Measurements from ENCODE around the gene GNA12.
A peak's percentile ranks its signal among the peaks of the same experiment; 100 is the strongest.

GNA12 gene

DNA sequence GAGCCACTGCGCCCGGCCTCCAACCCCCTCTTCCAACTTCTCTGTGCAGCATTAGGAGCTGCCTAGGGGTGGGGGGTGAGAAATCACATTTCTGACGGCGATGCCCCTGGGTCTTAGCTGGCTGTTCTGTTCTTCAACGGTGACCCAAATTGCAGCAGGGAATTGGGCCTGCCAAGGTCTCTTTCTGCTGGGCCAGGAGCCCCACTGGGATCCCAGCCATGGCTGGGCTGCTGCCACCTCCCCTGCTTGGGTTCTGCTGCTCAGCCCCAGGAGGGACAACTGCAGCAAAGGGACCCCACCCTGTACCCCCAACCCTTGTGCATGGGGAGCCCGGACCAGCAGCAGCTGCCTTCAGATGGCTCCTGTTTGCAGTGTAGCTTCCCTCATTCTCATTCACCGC lies 43.7 kb upstream of the GNA12 start:
- H3K9me2 ChIP-seq (replicated peaks; ENCODE audit: control insufficient read depth, low read length) = no peaks in the 10 kb centered on the region
- no peaks in the 10 kb centered on the region for H3K27me3 ChIP-seq (ENCODE audit: control insufficient read depth, low read length)
- H3K36me3 ChIP-seq (ENCODE audit: control insufficient read depth, low read length) = no peaks in the 10 kb centered on the region
- no peak overlapping the region for H3K4me3 ChIP-seq (ENCODE audit: low read length)
- no peak for TF ChIP-seq EZH2phosphoT487 (IDR thresholded peaks at IDR 0.05; ENCODE audit: borderline replicate concordance, low read length)
- TF ChIP-seq CTCF (IDR thresholded peaks at IDR 0.05; ENCODE audit: low read depth, low read length, poor library complexity, severe bottlenecking) = no peak
- H3K4me1 ChIP-seq (ENCODE audit: control insufficient read depth, low read length) = peaks cover 32% of the 10 kb centered on the region
- H3K9me3 ChIP-seq (ENCODE audit: control insufficient read depth, insufficient read depth, low read length) = no peaks in the 10 kb centered on the region
- no peaks in the 10 kb centered on the region for H3K79me2 ChIP-seq (ENCODE audit: control insufficient read depth, low read length)
- peaks cover 2% of the 10 kb centered on the region; the same call in 1 of the 2 replicates for H3F3A ChIP-seq (ENCODE audit: control insufficient read depth, insufficient read depth)
- no peak overlapping the region for H3K27ac ChIP-seq (ENCODE audit: low read depth, low read length)
- H4K20me1 ChIP-seq (ENCODE audit: control insufficient read depth, insufficient read depth, low read depth, low read length) = no peaks in the 10 kb centered on the region
- no peak overlapping the region for H3K4me2 ChIP-seq (ENCODE audit: low read length)

GRCh38 chr7:2886900-2887299 lies 42.8 kb upstream of the GNA12 start:
- no peaks in the 10 kb centered on the region for H3K36me3 ChIP-seq (ENCODE audit: control insufficient read depth, low read length)
- H3K27ac ChIP-seq (ENCODE audit: low read depth, low read length) = no peak overlapping the region
- no peak overlapping the region for H3K4me3 ChIP-seq (ENCODE audit: low read length)
- H3K9me3 ChIP-seq (ENCODE audit: control insufficient read depth, insufficient read depth, low read length) = no peaks in the 10 kb centered on the region
- H3K27me3 ChIP-seq (ENCODE audit: control insufficient read depth, low read length) = no peaks in the 10 kb centered on the region
- no peaks in the 10 kb centered on the region for H3F3A ChIP-seq (ENCODE audit: control insufficient read depth, insufficient read depth)
- peaks cover 23% of the 10 kb centered on the region for H3K4me1 ChIP-seq (ENCODE audit: control insufficient read depth, low read length)
- TF ChIP-seq EZH2phosphoT487 (IDR thresholded peaks at IDR 0.05; ENCODE audit: borderline replicate concordance, low read length) (no peak), CTCF (IDR thresholded peaks at IDR 0.05; ENCODE audit: low read depth, low read length, poor library complexity, severe bottlenecking) (peak; percentile 98)
- no peaks in the 10 kb centered on the region for H3K9me2 ChIP-seq (replicated peaks; ENCODE audit: control insufficient read depth, low read length)
- no peaks in the 10 kb centered on the region for H3K79me2 ChIP-seq (ENCODE audit: control insufficient read depth, low read length)
- no peaks in the 10 kb centered on the region for H4K20me1 ChIP-seq (ENCODE audit: control insufficient read depth, insufficient read depth, low read depth, low read length)
- H3K4me2 ChIP-seq (ENCODE audit: low read length) = no peak overlapping the region

DNA sequence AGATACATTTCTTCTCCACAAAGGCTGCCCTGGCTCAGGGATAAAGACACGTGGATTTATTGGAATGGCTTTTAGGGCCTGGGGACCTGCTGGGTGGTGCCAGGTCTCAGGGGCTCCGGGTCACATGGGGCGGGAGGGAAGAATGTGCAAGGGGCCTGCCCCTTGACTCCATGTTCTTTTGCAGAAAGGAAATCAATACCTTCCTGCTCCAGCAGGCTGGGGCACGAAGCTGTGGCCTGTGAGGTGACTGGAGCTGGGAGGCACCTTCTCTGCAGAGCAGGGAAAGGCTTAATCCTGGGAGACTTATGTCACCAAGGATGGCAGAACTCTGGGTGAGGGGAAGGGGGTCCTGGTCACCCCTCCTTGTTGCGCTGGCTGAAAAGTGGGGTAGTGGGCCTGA lies 42.3 kb upstream of the GNA12 start:
- Histone ChIP-seq H3F3A (ENCODE audit: control insufficient read depth, insufficient read depth) (no peaks in the 10 kb centered on the region), H3K27ac (ENCODE audit: low read depth, low read length) (no peak overlapping the region), H3K4me2 (ENCODE audit: low read length) (no peak overlapping the region), H3K9me3 (ENCODE audit: control insufficient read depth, insufficient read depth, low read length) (no peaks in the 10 kb centered on the region), H3K9me2 (replicated peaks; ENCODE audit: control insufficient read depth, low read length) (no peaks in the 10 kb centered on the region), H3K36me3 (ENCODE audit: control insufficient read depth, low read length) (no peaks in the 10 kb centered on the region), H3K79me2 (ENCODE audit: control insufficient read depth, low read length) (no peaks in the 10 kb centered on the region), H4K20me1 (ENCODE audit: control insufficient read depth, insufficient read depth, low read depth, low read length) (no peaks in the 10 kb centered on the region), H3K4me3 (ENCODE audit: low read length) (no peak overlapping the region), H3K27me3 (ENCODE audit: control insufficient read depth, low read length) (no peaks in the 10 kb centered on the region), H3K4me1 (ENCODE audit: control insufficient read depth, low read length) (peaks cover 23% of the 10 kb centered on the region)
- no peak for TF ChIP-seq EZH2phosphoT487 (IDR thresholded peaks at IDR 0.05; ENCODE audit: borderline replicate concordance, low read length)
- TF ChIP-seq CTCF (IDR thresholded peaks at IDR 0.05; ENCODE audit: low read depth, low read length, poor library complexity, severe bottlenecking) = no peak

GRCh38 chr7:2884161-2884560 lies 40.1 kb upstream of the GNA12 start:
- H3F3A ChIP-seq (ENCODE audit: control insufficient read depth, insufficient read depth) = no peaks in the 10 kb centered on the region
- no peak overlapping the region for H3K4me3 ChIP-seq (ENCODE audit: low read length)
- no peaks in the 10 kb centered on the region for H3K9me2 ChIP-seq (replicated peaks; ENCODE audit: control insufficient read depth, low read length)
- no peak overlapping the region for H3K4me2 ChIP-seq (ENCODE audit: low read length)
- peaks cover 7% of the 10 kb centered on the region for H3K4me1 ChIP-seq (ENCODE audit: control insufficient read depth, low read length)
- H3K27me3 ChIP-seq (ENCODE audit: control insufficient read depth, low read length) = no peaks in the 10 kb centered on the region
- H3K79me2 ChIP-seq (ENCODE audit: control insufficient read depth, low read length) = no peaks in the 10 kb centered on the region
- no peak overlapping the region for H3K27ac ChIP-seq (ENCODE audit: low read depth, low read length)
- H4K20me1 ChIP-seq (ENCODE audit: control insufficient read depth, insufficient read depth, low read depth, low read length) = no peaks in the 10 kb centered on the region
- H3K9me3 ChIP-seq (ENCODE audit: control insufficient read depth, insufficient read depth, low read length) = no peaks in the 10 kb centered on the region
- no peak for TF ChIP-seq CTCF (IDR thresholded peaks at IDR 0.05; ENCODE audit: low read depth, low read length, poor library complexity, severe bottlenecking)
- no peak for TF ChIP-seq EZH2phosphoT487 (IDR thresholded peaks at IDR 0.05; ENCODE audit: borderline replicate concordance, low read length)
- H3K36me3 ChIP-seq (ENCODE audit: control insufficient read depth, low read length) = no peaks in the 10 kb centered on the region
